Stimulated activated CD8-positive, alpha-beta memory T cell treated with anti-CD3 and anti-CD28 coated beads, Interleukin-15, amount 100 ng/mL, for 24 hours (primary cell): ENCODE results near the gene LDB2.

Source experiments
- DNase-seq: peaks from one replicate; pipeline ENCODE4 v3.0.0-alpha.2; 2020; ENCODE audit warnings: low read depth

The LDB2 gene

GRCh38 chr4:16802044-16802443 is 96.4 kb downstream of the LDB2 start:
- DNase-seq: no peak

GRCh38 chr4:16801356-16801755 is 97.1 kb downstream of the LDB2 start:
- no peak for DNase-seq

- peak; percentile 0 for DNase-seq
These were observed 103.5 kb downstream of the LDB2 start for GRCh38 chr4:16794816-16795445.

GRCh38 chr4:16791460-16791859 is 107.0 kb downstream of the LDB2 start:
- DNase-seq: no peak

- no peak for DNase-seq
These were observed 107.9 kb downstream of the LDB2 start for GRCh38 chr4:16790508-16790907.

- no peak for DNase-seq
These were observed 109.6 kb downstream of the LDB2 start for GRCh38 chr4:16788868-16789267.

GRCh38 chr4:16785793-16786527 is 112.5 kb downstream of the LDB2 start:
- no peak for DNase-seq

- no peak for DNase-seq
These were observed 115.3 kb downstream of the LDB2 start for GRCh38 chr4:16783119-16783518.

GRCh38 chr4:16779028-16779675 is 119.3 kb downstream of the LDB2 start:
- DNase-seq: no peak

GRCh38 chr4:16777726-16778125 is 120.7 kb downstream of the LDB2 start:
- no peak for DNase-seq

- no peak for DNase-seq
These were observed 122.9 kb downstream of the LDB2 start for GRCh38 chr4:16775411-16776154.

GRCh38 chr4:16772366-16772850 is 126.0 kb downstream of the LDB2 start:
- DNase-seq: no peak

GRCh38 chr4:16770710-16771285 is 127.6 kb downstream of the LDB2 start:
- no peak for DNase-seq

- no peak for DNase-seq
These were observed 130.6 kb downstream of the LDB2 start for GRCh38 chr4:16767861-16768260.

- no peak for DNase-seq
These were observed 131.2 kb downstream of the LDB2 start for GRCh38 chr4:16767251-16767650.

GRCh38 chr4:16765546-16765945 is 132.9 kb downstream of the LDB2 start:
- DNase-seq: no peak

GRCh38 chr4:16764622-16765021 is 133.8 kb downstream of the LDB2 start:
- DNase-seq: no peak

- DNase-seq: no peak
These were observed 137.7 kb downstream of the LDB2 start for GRCh38 chr4:16760617-16761363.

GRCh38 chr4:16759931-16760582 is 138.4 kb downstream of the LDB2 start:
- DNase-seq: no peak

- no peak for DNase-seq
These were observed 139.6 kb downstream of the LDB2 start for GRCh38 chr4:16758816-16759215.

- no peak for DNase-seq
These were observed 140.2 kb downstream of the LDB2 start for GRCh38 chr4:16758255-16758654.
